CD4-positive, alpha-beta T cell (primary cell): Measurements from ENCODE around the gene SUCLG2. TPM values are rescaled to one million over a fixed set of nuclear protein-coding genes. Genes with fewer than 3 reads are reported as not detected.

ENCODE experiments used
- ATAC-seq: fragments of 200-7000 bp; cut with Tn5 transposase; one replicate; pipeline ENCODE4 v1.10.0; 2022; ENCODE audit warnings: mild to moderate bottlenecking; ENCODE audit not compliant: poor library complexity
- CTCF ChIA-PET: fragments of 350-600 bp; sonication (Branson Sonifier 250); formaldehyde crosslinking; loops from one replicate; lab custom pipeline; 2021; ENCODE audit warnings: antibody characterized with exemption, inconsistent platforms; lab: Charles Lee
- POLR2A ChIA-PET: fragments of 350-600 bp; sonication (Branson Sonifier 250); formaldehyde crosslinking; loops from one replicate; lab custom pipeline; 2021; ENCODE audit warnings: antibody characterized with exemption, inconsistent platforms; lab: Charles Lee
- DNase-seq, 14 experiments: peaks; one replicate each; pipeline ENCODE4 v3.0.0-alpha.2; 2013 to 2020; ENCODE audit warnings: mixed read lengths in 2 of 14
- H3K27ac ChIP-seq, 2 donors: one replicate each; pipeline versions ENCODE4 v1.5.1 to v1.7.0; 2013; ENCODE audit warnings: low read length in 2 of 2, low read depth in 1 of 2, mild to moderate bottlenecking in 1 of 2
- H3K27me3 ChIP-seq, 2 experiments: 1 replicate in 1 of 2; 2 replicates in 1 of 2; pipeline versions ENCODE4 v1.6.1 to v1.7.0; 2013; ENCODE audit warnings: low read length in 2 of 2, control low read depth in 1 of 2, mild to moderate bottlenecking in 1 of 2, moderate library complexity in 1 of 2; ENCODE audit not compliant: insufficient read depth in 2 of 2, control insufficient read depth in 1 of 2
- H3K36me3 ChIP-seq: one replicate; pipeline ENCODE4 v1.6.1; 2013; ENCODE audit warnings: low read length, control low read depth; ENCODE audit not compliant: insufficient read depth
- H3K4me1 ChIP-seq: one replicate; pipeline ENCODE4 v1.6.1; 2013; ENCODE audit warnings: low read length, control low read depth; ENCODE audit not compliant: insufficient read depth
- H3K4me3 ChIP-seq: one replicate; pipeline ENCODE4 v1.5.1; 2013; ENCODE audit warnings: mild to moderate bottlenecking, low read length, moderate library complexity
- H3K9me3 ChIP-seq, 2 experiments: 1 replicate in 1 of 2; 2 replicates in 1 of 2; pipeline versions ENCODE4 v1.6.1 to v1.7.0; 2013; ENCODE audit warnings: low read length in 2 of 2, mild to moderate bottlenecking in 2 of 2, control low read depth in 1 of 2, moderate library complexity in 1 of 2; ENCODE audit not compliant: control insufficient read depth in 1 of 2, insufficient read depth in 1 of 2
- H3K27ac Mint-ChIP-seq: one replicate; pipeline ENCODE4 v1.8.0; 2020; ENCODE audit warnings: mixed read lengths
- H3K27me3 Mint-ChIP-seq: one replicate; pipeline ENCODE4 v1.8.0; 2021; ENCODE audit warnings: mixed read lengths
- H3K36me3 Mint-ChIP-seq: one replicate; pipeline ENCODE4 v1.8.0; 2021; ENCODE audit warnings: low read depth, mixed read lengths
- H3K4me1 Mint-ChIP-seq: one replicate; pipeline ENCODE4 v1.8.0; 2021; ENCODE audit warnings: low read depth, mixed read lengths
- H3K4me3 Mint-ChIP-seq: one replicate; pipeline ENCODE4 v1.8.0; 2020; ENCODE audit warnings: mild to moderate bottlenecking, mixed read lengths
- H3K9me3 Mint-ChIP-seq: one replicate; pipeline ENCODE4 v1.8.0; 2020; ENCODE audit warnings: mixed read lengths
- intact Hi-C, 2 experiments: fragments of 100-400 bp; cut with DNase I in 1 of 2; cut with micrococcal nuclease in 1 of 2; formaldehyde crosslinking; loops; one replicate each; pipeline versions ENCODE4 v1.15.1 to v1.9.0; 2023 to 2025; cut with DNase I, micrococcal nuclease
- total RNA-seq, 174 experiments: library from RNA in 2 of 174; stranded (reverse) in 2 of 174; gene quantifications; one replicate each; pipeline ENCODE4 v1.2.3 and lab custom pipeline; 2021 to 2026
- TF ChIP-seq, protein P1 (sequence below): fragments of 200-600 bp; IDR thresholded peaks from one replicate; pipeline ENCODE4 v1.8.0; 2022; ENCODE audit warnings: antibody characterized with exemption, mild to moderate bottlenecking

Gene SUCLG2
- total RNA-seq, 2 experiments from 2014 or later = 51.7 to 52.4 TPM

DNA sequence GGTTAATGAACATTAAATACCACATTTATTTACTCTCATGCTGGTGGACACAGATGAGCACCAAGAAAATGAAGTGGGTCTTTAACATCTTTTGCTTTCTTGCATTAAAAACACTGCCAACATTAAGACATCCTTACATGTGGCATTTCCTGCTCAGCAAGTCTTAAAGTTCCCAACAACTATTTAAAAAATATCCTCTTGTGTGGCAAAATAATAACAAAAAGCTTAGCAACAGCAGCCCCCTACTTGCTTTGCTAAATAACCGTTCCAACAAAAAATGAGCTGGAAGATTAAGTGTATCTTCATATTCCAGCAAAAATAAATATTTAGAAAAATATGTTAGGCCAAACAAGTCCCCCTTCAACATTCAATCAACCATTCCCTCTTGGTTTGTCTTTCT, 93.1 kb downstream of the SUCLG2 start:
- no peaks in the 10 kb centered on the region for H3K9me3 Mint-ChIP-seq
- no peak overlapping the region for H3K4me3 ChIP-seq
- no peak overlapping the region for H3K4me3 Mint-ChIP-seq
- CTCF ChIA-PET = no interaction called here
- POLR2A ChIA-PET = no interaction called here
- TF ChIP-seq, protein P1, sequence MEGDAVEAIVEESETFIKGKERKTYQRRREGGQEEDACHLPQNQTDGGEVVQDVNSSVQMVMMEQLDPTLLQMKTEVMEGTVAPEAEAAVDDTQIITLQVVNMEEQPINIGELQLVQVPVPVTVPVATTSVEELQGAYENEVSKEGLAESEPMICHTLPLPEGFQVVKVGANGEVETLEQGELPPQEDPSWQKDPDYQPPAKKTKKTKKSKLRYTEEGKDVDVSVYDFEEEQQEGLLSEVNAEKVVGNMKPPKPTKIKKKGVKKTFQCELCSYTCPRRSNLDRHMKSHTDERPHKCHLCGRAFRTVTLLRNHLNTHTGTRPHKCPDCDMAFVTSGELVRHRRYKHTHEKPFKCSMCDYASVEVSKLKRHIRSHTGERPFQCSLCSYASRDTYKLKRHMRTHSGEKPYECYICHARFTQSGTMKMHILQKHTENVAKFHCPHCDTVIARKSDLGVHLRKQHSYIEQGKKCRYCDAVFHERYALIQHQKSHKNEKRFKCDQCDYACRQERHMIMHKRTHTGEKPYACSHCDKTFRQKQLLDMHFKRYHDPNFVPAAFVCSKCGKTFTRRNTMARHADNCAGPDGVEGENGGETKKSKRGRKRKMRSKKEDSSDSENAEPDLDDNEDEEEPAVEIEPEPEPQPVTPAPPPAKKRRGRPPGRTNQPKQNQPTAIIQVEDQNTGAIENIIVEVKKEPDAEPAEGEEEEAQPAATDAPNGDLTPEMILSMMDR = no peak
- H3K27ac ChIP-seq = no peak overlapping the region
- intact Hi-C loops = no loop called here
- H3K9me3 ChIP-seq = no peaks in the 10 kb centered on the region
- peaks cover 72% of the 10 kb centered on the region for H3K36me3 Mint-ChIP-seq
- H3K27me3 Mint-ChIP-seq = no peaks in the 10 kb centered on the region
- H3K27ac Mint-ChIP-seq = no peak overlapping the region
- H3K4me1 Mint-ChIP-seq = peaks cover 46% of the 10 kb centered on the region
- H3K27me3 ChIP-seq = no peaks in the 10 kb centered on the region
- DNase-seq (no peak), ATAC-seq (no peak)
- H3K36me3 ChIP-seq = peaks cover 14% of the 10 kb centered on the region
- no peaks in the 10 kb centered on the region for H3K4me1 ChIP-seq

DNA sequence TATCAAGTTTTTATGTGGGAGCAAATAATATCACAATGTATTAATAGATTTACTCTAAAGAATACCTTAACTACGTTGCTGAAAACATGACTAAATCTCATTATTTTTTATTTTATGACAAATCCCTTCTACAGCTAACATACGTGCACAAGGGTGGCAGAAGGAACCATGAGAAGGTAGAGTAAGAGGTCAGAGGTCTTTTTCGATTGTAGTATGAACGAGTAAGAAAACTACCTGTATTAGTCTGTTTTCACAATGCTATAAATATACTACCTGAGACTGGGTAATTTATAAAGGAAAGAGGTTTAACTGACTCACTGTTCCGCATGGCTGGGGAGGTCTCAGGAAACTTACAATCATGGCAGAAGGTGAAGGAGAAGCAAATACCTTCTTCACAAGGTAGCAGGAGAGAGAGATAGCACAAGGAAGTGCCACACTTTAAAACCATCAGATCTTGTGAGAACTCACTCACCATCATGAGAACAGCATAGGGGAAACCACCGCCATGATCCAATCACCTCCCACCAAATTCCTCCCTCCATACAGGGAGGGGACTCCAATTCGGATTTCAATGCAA, 95.3 kb downstream of the SUCLG2 start:
- Mint-ChIP-seq H3K4me3 (no peak overlapping the region), H3K27ac (no peak overlapping the region), H3K36me3 (peaks cover 81% of the 10 kb centered on the region), H3K4me1 (peaks cover 44% of the 10 kb centered on the region), H3K27me3 (no peaks in the 10 kb centered on the region), H3K9me3 (no peaks in the 10 kb centered on the region)
- Histone ChIP-seq H3K9me3 (no peaks in the 10 kb centered on the region), H3K27me3 (no peaks in the 10 kb centered on the region), H3K36me3 (peaks cover 17% of the 10 kb centered on the region), H3K27ac (no peak overlapping the region), H3K4me1 (no peaks in the 10 kb centered on the region), H3K4me3 (no peak overlapping the region)
- CTCF ChIA-PET = no interaction called here
- TF ChIP-seq, protein P1 = no peak
- ATAC-seq = no peak
- POLR2A ChIA-PET = no interaction called here
- no peak for DNase-seq
- intact Hi-C loops = no loop called here

- peaks cover 42% of the 10 kb centered on the region for H3K4me1 Mint-ChIP-seq
- intact Hi-C loops = no loop called here
- H3K36me3 Mint-ChIP-seq = peaks cover 82% of the 10 kb centered on the region
- ATAC-seq (no peak), DNase-seq (no peak)
- Histone ChIP-seq H3K27ac (no peak overlapping the region), H3K36me3 (peaks cover 17% of the 10 kb centered on the region), H3K9me3 (no peaks in the 10 kb centered on the region), H3K27me3 (no peaks in the 10 kb centered on the region), H3K4me3 (no peak overlapping the region), H3K4me1 (no peaks in the 10 kb centered on the region)
- no peaks in the 10 kb centered on the region for H3K9me3 Mint-ChIP-seq
- no peak overlapping the region for H3K4me3 Mint-ChIP-seq
- POLR2A ChIA-PET = no interaction called here
- no peaks in the 10 kb centered on the region for H3K27me3 Mint-ChIP-seq
- TF ChIP-seq, protein P1 = no peak
- CTCF ChIA-PET = no interaction called here
- H3K27ac Mint-ChIP-seq = no peak overlapping the region
Observed at GRCh38 chr3:67558426-67558825, 96.0 kb downstream of the SUCLG2 start.
